NCI-H1417 treated with DMSO at 0.1 percent for 48 hours (cell line): ENCODE measurements around the gene ESR2.
"Not testable (repeated sequence)": the region's sequence is repeated elsewhere in the genome, so short reads cannot be mapped to it uniquely, and the experiment has no call there.

Experiments used
- DNase-seq: peaks from one replicate; lab custom pipeline; 2025; lab: John Stamatoyannopoulos, UW

Gene ESR2

GRCh38 chr14:64037869-64038745 is 256.1 kb downstream of the ESR2 start:
- not testable (repeated sequence) for DNase-seq

DNA sequence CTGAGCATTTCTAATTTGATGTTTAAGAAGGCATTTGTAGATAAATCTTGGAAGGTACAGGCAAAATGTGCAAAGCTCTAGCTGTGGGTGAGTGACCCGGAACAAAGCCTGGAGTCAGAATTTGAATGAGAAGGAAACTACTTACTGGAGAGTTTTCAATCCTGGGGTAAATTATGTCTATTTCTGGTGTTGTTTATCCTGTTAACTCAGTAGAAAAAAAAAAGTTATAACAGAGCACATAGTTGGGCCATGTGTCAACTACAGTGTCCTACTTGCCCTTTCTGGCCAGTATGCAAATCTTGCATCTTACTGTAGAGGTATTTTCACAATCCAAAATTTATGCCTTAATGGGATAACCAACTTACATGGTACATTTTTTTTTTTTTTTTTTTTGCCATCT is 259.0 kb downstream of the ESR2 start:
- no peak for DNase-seq
